Nucleus accumbens (tissue), 56 donors: Measurements from ENCODE around the gene SLC26A2.

Experiments
- DNase-seq, 56 donors: peaks; one replicate each; lab custom pipeline; 2025; lab: John Stamatoyannopoulos, UW

SLC26A2 gene

DNA sequence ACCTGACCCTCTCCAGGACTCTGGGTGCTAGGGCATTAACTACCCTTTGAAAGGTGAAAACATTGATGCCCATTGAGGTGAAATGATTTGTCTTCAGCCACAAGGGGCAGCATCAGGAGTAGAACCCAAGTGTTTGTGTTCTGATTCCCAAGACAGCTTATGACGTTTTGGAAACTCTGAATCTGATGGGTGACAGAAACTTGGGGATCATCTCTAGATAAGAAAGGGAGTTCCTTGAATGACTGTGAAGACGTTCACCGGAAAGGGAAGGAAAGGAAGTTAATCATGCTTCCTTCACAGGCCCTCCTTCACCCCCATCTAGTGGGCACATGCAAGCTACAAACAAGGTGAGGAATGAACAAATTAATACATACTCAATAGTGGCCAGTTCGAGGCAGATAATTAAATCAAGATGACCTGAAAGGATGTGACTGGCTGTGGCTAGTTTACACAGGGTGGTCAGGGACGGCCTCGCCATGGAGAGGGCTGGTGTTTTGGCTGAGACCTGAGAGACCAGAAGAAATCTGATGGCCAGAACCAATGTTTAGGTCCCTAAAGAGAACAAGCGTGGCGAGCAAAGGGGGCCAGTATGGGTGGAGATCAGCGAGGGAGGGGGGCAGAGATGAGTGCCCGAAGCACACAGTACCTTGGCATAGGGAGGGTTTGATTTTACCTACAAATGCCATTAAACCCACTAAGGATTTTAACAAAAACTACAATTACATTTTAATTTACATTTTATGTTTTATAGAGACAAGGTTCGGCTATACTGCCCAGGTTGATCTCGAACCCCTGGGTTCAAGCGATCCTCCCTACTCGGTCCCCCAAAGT, 937 bp upstream of the SLC26A2 start:
- DNase-seq, result peak in 4 of 56 donors; percentile 7 to 20 (median 13)

DNA sequence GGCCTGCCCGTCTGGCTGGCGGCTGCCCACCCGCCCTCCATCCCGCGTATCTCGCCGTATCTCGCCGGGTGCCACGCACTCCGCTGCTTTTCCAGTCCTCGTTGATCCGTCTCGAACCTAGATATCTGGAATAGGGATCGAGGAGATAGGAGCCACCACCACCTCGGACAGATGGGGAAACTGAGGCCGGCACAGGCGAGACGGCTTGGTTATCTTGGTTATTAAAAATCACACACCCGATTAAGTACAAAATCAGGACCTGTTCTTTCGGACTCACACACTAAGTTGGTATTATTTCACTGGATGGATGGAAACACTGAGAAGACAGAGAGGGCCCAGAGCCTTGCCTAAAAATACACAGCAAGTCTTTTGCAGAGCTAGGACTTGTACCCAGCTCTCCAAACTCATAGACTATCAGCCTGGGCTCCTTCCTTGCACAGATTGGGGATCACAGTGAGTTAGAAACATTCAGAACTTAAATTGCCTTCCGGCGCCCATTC, 678 bp downstream of the SLC26A2 start:
- DNase-seq, result peak in 3 of 56 donors; percentile 47 to 54 (median 49)

DNA sequence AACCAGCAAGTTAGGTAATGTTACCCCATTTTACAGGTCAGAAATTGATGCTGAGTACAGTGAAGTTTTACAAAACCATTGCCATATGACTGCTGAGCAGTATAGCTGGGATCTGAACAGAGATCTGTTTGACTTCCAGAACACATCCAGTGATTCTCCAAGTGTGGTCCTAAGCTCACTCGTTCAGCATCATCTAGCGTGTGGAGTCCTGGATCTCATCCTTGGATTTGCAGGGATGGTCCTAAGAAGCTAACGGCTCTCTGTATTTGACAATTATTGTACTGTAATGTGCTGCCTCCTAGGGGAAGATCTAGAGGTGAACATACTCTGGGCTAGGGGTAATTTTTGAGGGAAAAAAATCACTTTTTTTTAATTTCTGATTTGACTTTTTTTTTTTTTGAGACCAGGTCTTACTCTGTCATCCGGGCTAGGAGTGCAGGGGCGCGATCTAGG, 1.4 kb downstream of the SLC26A2 start:
- DNase-seq, result peak in 1 of 56 donors; percentile 1

DNA sequence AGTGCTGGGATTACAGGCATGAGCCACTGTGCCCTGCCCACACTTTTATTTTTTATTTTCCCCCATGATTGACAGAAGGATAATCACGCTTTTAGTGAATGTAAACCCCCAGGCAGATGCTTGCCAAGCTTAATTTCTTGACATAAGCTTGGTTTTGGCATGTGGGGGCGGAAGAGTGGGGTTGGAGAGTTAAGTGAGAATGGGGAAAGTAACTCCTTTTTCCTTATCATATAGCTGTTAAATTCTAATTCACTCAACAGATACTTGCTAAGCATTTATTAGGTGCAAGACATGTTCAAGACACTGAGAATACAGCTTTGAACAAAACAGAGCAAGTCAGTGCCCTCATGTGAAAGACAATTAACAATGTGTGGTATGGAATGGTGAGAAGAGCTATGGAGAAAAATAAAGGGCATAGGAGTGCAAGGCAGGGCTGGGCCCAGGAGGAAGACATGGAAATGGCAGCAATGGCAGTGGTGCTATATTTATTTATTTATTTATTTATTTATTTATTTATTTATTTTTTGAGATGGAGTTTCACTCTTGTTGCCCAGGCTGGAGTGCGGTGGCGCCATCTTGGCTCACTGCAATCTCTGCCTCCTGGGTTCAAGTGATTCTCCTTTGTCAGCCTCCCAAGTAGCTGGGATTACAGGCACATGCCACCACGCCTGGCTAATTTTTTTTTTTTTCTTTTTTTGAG, 2.2 kb downstream of the SLC26A2 start:
- DNase-seq, result no peak

DNA sequence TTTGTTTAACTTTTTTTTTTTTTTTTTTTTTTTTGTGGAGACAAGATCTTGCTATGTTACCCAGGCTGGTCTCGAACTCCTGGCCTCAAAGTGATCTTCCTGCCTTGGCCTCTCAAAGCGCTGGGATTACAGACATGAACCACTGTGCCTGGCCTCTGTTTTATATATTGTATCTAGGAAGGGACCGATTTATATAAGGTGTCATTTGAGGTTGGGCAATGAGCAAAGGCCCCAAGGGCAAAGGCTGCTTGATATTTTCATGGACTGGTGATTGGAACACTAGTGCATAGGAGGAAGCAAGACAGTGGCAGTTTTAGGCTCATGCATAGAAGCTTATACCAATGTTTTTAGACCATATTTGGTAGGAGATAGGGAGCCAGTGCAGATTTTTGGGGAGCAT, 3.2 kb downstream of the SLC26A2 start:
- DNase-seq, result no peak

DNA sequence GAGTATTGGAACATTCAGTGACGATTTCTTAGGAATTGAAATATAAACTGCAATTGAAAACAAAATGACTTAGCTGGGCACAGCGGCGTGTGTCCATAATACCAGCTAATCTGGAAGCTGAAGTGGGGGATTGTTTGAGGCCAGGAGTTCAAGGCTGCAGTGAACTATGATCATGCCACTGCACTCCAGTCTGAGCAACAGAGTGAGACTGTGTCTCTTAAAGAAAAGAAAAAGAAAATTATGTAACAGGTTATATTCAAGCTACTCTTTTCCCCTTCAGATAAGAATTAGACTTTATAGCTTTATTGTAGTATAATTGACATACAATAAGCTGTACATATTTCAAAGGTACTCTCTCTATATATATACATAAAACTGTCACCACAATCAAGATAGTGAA, 6.4 kb downstream of the SLC26A2 start:
- DNase-seq, result no peak

DNA sequence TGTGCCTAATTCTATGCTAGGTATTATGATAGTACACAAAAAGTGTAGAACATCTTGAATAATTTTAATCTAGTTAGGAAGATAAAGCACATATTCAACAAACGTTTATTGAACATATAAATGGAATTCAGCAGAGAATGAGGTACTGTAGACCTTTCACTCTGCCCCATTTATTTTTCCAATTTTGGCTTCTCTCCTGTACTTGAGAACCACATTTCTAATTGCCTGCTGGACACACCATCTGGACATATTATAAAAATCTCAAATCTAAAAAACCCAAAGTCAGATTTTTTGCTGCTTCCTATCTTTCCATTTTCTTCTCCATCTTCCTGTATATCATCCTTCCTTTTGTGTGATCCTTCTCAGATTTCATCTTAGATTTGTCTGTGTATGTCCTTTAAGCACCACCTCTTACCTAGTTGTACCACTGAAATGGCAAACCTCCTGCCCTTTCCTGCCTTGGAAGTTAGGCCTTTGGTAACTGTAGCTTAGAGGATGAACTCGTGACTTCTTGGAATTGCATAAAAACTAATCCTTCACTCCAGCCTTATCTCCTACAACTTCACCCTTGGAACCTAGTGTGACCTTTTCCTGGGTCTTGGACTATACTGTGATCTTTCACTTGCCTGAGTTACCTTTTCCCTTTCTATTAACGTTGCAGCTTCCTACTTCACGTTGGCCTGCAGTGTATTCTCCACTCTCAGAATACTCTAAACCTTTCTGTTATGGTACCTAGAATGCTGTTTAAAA, 8.8 kb downstream of the SLC26A2 start:
- DNase-seq, result no peak

DNA sequence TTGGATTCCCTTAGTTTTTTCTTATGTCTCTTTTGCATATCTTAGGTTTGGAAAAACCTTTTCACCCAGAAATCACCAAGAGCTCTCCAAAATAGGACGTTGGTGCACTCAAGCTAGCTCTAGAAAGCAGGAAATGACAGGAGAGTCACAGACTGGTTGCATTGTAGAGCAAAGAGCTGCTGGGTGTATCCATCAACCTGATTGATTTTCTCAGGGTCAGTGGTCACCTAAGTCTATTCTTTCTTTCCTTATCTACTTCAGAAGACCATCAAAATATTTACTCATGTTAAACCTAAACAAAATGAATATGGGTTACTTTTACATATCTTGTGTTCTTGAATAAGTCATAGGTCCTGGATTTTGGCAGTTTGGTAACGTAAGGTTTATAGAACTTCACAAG, 14.9 kb downstream of the SLC26A2 start:
- DNase-seq, result no peak

DNA sequence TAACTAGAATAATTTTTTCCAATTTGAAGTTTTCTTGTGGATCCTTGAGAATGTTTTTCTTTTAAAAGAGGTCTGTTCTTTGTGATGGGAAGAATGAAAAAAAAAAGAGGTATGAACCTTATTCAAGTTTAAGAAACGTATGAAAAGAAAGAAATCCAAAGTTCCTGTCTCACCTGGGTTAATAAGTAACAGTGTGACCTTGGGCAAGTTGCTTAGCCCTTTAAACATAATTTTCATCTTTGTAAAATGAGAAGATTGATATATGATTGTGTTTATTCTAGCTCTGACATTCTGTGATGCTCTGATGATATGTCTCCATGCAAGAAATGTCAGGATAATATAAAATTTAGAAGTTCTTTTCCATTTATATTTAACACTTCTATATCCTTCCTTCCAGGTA, 19.3 kb downstream of the SLC26A2 start:
- DNase-seq, result no peak

DNA sequence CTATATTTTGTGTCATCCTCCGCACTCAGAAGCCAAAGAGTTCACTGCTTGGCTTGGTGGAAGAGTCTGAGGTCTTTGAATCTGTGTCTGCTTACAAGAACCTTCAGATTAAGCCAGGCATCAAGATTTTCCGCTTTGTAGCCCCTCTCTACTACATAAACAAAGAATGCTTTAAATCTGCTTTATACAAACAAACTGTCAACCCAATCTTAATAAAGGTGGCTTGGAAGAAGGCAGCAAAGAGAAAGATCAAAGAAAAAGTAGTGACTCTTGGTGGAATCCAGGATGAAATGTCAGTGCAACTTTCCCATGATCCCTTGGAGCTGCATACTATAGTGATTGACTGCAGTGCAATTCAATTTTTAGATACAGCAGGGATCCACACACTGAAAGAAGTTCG, 20.6 kb downstream of the SLC26A2 start:
- no peak for DNase-seq

DNA sequence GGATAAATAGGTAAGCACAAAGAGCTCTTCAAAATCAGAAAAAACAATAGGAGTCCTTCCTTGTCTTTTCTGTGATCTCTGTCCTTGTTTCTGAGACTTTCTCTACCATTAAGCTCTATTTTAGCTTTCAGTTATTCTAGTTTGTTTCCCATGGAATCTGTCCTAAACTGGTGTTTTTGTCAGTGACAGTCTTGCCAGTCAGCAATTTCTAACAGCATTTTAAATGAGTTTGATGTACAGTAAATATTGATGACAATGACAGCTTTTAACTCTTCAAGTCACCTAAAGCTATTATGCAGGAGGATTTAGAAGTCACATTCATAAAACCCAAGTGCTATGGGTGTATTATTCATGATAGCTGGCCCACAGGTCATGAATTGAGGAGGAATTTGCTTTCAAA, 21.9 kb downstream of the SLC26A2 start:
- DNase-seq, result no peak

DNA sequence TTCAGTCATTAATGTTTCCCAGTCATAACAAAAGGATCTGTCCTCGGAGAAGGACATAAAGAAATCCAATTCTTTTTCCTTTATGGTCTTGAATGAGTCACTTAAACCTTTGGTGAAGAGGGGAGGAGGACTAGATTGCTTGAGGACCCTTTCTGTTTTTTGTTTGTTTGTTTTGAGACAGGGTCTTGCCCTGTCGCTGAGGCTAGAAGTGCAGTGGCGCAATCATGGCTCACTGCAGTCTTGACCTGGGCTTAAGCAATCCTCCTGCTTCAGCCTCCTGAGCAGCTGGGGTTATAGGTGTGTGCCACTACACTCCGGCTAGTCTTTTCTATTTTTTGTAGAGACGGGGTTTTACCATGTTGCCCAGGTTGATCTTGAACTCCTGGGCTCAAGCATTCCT, 27.6 kb downstream of the SLC26A2 start:
- no peak for DNase-seq

DNA sequence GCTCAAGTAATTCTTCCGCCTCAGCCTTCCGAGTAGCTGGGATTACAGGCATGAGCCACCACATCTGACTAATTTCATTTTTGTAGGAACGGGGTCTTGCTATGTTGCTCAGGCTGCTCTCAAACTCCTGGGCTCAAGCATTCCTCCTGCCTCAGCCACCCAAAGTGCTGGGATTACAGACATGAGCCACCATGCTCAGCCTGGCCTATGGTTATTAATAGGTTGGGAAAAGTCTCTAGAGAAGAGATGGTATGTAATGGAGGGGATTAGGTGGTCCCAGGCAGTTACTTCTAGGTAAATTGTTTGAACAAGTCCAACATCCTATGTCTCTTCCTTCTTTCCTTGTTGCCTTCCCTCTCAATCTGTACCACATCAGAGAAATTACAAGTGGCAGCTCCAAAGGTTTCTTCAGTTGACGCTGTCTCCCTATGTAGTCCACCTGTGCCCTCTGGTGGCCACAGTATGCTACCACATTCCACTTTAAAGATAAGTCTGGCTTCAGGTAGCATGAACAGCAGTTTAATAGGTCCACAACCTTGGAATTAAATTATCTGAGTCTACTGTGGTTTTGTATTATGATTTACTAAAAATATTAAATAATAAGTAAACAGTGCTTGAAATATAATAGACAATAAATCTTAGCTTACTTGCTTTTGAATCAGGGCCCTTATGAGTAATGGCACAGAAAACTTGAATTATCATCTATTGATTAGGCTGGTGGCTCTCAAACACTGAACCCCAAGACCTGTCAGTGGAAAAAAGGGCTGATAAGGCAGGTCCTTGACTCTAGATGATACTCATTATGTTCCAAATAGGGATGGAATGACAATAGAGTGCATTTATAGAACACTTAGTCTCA, 30.2 kb downstream of the SLC26A2 start:
- DNase-seq, result peak in 44 of 56 donors; percentile 5 to 84 (median 28)

DNA sequence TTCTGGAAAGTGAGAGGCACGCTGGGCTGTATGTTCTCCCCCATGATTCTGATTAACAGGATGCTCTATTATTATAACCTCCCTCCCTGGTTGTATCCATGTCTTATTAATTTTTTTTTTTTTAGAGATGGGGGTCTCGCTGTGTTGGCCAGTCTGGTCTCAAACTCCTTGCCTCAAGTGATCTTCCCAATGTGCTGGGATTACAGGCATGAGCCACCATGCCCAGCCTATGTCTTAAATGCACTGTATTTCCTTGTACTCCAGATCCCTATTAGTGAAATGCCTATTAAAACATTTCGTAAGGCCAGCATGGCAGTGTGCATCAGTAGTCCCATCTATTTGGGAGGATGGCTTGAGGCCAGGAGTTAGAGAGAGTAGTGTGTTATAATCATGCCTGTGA, 32.9 kb downstream of the SLC26A2 start:
- DNase-seq, result no peak

DNA sequence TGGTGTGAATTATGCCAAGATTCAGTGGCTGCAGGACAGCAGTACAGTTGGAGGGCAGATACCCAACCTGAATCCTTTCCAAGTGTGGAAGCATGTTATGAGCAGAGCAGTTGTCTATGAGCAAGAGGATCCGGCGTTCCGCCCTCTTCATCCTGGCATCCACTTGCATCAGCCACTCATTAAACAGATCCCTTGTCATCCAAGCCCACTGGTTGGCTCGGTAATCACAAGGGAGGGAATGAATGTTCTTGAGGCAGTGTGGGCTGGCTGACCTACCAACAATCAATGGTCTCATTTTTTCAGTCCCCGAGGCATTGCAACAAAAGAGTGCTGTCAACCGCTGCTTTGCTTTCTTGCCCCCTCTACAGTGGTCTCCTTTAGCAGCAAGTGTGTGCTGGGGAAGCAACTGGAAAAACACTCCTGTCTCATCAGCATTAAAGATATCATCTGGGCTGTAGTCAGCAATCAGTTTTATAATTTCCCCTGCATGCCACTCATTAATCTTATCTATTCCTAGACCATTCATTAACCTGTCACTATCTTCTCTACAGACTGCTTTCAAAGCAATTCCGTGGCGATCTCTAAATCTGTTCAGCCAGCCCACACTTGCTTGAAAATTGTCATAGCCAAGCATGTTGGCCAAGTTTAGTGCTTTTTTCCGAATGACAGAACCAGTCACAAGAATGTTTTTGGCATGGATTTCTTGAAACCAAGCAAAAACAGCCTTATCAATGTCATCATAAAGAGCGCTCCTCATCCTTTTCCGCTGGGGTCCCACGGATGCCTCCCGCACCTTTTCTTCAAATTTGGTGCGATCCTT, 35.0 kb downstream of the SLC26A2 start:
- DNase-seq, result peak in 44 of 56 donors; percentile 5 to 73 (median 33)

DNA sequence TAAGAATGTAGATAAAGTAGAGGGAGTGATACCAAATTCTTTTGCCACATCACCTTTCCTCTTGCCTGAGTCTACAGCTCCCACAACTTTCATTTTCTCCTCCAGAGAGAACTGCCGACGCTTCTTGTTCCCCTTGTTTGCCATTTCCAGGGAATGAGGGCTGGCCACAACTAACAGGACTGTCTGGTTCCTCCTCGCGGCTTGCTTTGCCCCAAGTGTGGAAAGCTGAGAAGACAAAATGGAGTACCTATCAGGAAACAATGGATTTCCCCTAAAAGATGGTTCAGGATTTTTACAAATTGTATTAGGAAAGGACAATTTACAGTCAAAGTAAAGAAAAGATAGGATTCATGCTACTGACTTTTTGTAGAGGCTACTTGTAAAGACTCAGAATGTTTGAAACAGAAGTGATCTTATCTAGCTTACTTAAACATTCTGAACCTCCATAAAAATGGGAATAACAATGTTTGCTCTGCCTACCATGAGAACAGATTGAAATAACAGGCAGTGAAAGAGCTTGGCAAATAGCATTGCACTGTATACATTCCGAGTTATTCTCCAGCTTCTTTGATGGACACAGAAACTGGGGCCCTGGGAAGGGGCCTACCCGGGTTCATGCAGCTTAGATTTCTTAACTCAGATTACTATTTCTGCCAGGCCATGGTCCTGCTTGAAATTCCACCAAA, 35.8 kb downstream of the SLC26A2 start:
- DNase-seq, result no peak

DNA sequence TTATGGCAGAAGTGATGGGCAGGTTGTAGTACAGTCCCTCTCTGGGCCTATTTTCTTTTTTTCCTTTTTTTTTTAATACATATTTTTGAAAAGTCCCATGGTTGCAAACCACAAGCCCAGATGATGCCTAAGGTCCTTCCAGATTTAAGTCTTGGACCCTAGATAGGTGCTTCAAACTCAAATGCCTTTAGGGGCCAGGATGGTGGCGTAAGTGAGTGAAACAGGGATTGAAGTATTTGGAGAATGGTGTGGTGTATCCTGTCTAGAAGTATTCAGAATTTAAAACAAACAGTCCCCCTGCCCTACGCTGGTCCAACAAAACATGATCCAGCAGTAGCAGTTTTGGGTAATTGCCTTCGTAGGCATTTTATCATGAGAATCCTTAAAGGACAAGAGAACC, 37.7 kb downstream of the SLC26A2 start:
- no peak for DNase-seq

DNA sequence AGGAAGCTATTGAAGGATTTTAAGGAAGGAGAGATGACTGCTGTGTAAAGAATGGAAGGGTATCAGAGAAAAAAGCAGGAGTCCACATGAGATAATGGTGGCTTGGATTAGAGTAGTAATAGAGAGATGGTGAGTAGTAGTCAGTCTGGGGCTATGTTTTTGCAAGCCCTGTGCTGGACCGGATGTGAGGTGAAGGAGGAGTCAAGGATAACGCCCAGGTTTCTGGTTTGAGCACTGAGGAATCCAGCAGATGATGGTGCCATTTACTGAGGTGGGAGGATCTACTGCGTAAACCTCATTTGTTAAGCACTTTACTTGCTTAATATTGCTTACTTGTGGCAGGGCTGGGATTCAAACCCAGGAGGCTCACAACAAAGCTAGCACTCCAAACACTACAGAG, 38.8 kb downstream of the SLC26A2 start:
- DNase-seq, result no peak

DNA sequence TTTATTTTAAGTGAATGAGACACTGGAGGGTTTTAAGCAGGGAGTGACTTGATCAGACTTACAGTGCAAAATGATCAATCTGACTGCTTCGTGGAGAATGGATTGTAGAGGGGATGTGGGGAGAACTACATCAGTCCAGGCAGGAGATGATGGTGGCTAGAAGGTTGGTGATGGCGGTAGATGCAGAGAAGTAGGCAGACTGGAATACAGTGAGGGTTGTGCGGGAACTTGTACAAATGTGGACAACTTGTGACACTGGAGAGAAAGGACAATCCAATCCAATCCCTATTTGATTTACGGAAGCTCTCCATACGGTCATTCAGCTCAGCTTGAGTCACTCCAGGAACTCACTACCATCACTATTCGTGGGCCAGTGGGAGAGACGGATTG, 39.3 kb downstream of the SLC26A2 start:
- DNase-seq, result no peak
